ENCODE measurements around the gene PXMP2.
"Not testable (repeated sequence)": the region's sequence is repeated elsewhere in the genome, so short reads cannot be mapped to it uniquely, and the experiment has no call there.

The PXMP2 gene

DNA sequence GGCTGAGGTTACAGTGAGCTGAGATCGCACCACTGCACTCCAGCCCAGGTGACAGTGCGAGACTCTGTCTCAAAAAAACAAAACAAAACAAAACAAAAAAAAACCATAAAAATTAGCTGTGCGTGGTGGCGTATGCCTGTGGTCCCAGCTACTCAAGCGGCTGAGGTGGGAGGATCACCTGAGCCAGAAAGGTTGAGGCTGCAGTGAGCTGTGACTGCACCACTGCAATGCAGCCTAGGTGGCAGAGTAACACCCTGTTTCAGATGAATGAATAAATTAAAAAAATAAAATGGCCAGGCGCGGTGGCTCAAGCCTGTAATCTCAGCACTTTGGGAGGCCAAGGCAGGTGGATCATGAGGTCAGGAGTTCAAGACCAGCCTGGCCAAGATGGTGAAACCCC lies 66.3 kb downstream of the PXMP2 start:
- DNase-seq (ENCODE audit: low spot score) = not testable (repeated sequence)

DNA sequence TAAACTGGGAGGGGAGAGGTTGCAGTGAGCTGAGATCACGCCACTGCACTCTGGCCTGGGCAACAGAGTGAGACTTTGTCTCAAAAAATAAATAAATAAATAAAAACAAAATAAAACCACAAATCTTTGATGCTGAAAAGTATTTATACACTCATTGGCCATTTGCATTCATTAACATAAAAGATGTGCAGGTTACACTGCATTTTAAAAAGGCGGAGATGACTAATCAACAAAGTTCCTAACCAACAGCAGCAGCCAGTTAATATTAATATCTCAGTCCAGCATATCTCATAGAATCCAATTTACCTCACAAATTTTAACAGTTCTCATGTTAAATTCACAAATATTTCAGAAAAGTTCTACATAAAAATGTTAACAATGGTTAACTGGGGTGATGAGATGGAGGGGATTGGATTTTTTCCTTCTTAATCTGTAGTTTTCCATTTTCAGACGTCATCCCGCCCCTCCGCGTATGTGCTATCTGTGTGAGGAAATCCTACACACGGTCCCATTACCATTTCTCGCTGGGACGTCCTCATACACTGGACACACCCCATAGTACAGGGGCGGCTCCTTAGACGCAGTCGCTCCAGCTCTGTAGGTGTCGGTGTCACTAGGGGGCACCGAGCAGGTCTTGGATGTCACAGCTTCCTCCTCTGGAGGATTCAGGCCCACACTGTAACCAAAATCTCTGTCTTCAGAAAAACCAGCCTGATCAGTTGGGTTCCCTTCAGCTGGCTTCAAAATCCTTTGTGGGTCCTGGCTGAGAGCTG lies 67.0 kb downstream of the PXMP2 start:
- no peak for DNase-seq (ENCODE audit: low spot score)
